ENCODE measurements around the gene TAS1R3.
"Not testable (repeated sequence)": the region's sequence is repeated elsewhere in the genome, so short reads cannot be mapped to it uniquely, and the experiment has no call there.

TAS1R3 gene

DNA sequence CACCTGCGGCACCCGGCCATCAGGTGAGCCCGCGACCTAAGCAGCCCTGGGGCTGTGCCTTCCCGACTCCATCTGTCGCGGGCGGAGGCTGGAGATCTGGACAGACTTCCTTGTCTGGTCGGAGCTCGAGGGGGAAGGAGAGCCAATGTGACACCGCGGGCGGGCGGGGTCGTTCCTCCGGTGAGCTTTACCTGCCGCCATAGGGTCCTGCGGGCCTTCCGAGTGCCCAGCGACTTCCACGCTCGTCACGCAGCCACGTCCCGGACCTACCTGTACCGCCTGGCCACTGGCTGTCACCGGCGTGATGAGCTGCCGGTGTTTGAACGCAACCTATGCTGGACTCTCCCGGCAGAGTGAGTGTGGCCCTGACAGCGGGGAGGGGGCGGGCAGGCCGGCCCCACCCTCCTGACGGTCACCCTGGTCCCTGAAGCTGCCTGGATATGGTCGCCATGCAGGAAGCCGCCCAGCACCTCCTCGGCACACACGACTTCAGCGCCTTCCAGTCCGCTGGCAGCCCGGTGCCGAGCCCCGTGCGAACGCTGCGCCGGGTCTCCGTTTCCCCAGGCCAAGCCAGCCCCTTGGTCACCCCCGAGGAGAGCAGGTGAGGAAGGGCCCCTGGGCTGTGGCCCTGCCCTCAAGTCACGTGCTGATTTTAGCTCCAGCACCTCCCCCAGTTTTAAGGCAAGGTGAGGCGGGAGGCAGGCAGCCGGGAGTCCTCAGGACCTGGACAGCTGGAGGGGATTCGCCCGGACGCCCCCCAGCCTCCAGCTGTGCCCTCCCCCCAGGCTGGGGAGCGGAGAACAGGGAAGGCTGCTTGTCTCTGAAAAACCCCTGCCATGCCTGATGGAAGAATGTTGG is 21.6 kb upstream of the TAS1R3 start:
- peak; percentile 22 for DNase-seq

DNA sequence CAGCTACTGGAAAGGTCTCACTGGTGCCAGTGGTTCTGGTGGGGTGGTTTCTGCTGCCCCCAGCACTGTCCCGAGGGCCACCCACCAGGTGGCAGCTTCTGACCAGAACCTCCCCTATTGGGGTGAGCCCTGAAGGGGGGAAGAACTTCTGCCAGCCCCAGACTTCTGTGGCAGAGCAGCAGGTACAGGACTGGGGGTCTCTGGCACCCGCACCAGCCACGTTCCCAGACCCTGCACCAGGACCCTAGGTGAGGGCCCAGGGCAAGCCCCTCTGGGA is 21.0 kb upstream of the TAS1R3 start:
- no peak for DNase-seq

GRCh38 chr1:1310476-1311053 is 20.5 kb upstream of the TAS1R3 start:
- no peak for DNase-seq

- no peak for DNase-seq
These were observed 19.7 kb upstream of the TAS1R3 start for GRCh38 chr1:1311107-1312104.

DNA sequence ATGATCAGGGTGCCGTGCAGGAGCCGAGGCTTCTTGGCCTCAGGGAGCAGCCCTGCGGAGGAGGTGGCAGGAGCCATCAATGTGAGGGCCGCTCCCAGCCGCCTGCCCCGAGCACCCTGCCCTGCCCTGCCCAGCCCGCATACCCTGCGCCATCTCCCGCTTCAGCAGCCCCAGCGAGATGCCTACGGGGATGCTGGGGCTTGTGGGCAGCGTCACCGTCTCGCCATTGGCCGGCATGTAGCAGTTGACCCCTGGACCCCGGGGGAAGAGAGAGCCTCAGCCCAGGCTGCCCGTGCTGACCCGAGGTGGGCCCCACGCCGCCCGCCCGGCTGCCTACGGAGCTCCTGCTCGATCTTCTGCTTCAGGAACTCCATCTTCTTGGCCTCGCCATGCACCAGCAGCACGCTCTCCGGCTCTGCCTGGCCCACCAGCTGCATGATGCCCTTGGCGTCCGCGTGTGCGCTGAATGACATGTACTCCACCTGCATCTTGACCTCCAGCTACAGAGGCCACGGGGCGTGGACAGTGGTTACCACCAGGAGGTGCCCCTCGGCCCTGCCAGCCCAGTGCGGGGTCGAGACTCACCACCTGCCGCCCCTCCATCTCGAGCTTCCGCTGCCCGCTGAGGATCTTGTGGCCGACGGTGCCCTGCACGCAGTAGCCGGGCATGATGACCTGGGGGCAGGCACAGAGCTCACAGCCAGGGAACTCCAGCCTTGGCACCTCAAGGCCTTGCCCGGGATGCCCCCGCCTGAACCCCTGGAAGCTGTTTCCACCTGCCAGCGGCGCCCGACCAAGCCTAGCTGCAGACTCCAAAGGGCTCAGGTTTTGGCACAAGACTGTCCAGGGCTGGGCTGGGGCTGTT is 18.4 kb upstream of the TAS1R3 start:
- DNase-seq = no peak

DNA sequence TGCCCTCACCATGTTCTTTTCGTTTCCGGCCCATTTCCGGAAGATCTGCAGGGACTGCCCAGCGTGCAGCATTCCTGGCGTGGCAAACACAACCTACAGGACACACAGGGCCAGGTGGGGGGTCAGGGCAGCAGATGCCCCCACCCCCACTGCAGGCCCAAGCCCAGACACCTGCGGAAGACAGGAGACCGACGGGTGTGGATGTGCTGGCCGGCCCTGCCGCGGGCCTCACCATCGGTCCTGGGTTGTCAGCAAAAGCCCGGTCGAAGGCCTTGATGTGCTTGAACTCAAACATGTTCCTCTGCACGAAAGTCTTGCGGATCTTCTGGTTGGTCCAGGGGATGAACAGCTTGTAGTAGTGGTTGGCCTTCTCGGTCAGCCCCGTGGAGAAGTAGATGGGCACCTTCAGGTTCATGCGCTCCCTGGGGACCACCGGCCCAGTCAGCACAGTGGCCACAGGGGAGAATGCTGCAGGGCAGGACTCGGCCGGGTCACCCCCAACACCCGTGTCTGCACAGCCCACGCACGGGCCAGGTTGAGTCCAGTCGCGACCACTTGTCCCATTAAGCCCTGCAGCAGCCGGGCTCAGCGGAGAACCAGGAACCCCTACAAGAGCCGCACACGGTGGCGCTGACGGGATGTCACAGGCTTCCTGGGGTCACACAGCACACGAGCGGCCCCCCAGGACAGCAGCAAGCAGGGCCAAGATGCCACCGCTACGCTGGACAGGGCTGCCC is 17.4 kb upstream of the TAS1R3 start:
- no peak for DNase-seq

DNA sequence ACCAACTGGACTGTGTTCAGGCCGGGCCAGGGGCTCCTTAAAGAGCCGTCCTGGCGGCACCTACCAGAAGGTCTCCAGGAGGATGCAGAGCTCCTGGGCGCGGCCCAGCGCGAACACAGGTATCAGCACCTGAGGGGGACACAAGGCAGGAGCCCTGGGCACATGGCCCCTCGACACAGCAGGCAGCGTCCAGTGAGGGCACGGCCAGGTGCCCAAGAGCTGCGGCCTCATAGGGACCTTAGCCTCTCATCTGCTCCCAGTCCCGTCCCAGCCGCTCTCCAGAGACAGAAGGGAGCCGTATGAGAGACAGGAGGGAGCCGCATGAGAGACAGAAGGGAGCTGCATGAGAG is 16.9 kb upstream of the TAS1R3 start:
- DNase-seq = no peak

- DNase-seq = no peak
These were observed 16.3 kb upstream of the TAS1R3 start for GRCh38 chr1:1314678-1315335.

- no peak for DNase-seq
These were observed 15.6 kb upstream of the TAS1R3 start for GRCh38 chr1:1315435-1315954.

- not testable (repeated sequence) for DNase-seq
These were observed 14.9 kb upstream of the TAS1R3 start for GRCh38 chr1:1316199-1316598.

- DNase-seq = peak; percentile 53
These were observed 13.7 kb upstream of the TAS1R3 start for GRCh38 chr1:1317420-1317819.

GRCh38 chr1:1318131-1318652 is 12.9 kb upstream of the TAS1R3 start:
- DNase-seq = peak; percentile 94

GRCh38 chr1:1318777-1319645 is 12.1 kb upstream of the TAS1R3 start:
- no peak for DNase-seq

DNA sequence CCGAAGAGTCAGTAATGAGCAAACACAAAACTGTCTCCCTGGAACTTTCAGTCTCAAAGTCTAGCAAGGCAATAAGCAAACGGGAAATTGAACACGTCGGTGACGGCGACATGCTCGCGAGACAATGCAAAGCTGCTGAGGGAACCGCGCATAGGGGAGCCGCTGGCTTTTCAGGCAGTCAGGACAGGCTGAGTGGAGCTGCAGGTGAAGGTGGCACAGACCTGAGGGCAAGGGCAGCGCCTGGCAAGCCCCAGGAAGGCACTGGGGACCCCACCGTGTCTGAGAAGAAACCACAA is 11.5 kb upstream of the TAS1R3 start:
- DNase-seq = no peak

DNA sequence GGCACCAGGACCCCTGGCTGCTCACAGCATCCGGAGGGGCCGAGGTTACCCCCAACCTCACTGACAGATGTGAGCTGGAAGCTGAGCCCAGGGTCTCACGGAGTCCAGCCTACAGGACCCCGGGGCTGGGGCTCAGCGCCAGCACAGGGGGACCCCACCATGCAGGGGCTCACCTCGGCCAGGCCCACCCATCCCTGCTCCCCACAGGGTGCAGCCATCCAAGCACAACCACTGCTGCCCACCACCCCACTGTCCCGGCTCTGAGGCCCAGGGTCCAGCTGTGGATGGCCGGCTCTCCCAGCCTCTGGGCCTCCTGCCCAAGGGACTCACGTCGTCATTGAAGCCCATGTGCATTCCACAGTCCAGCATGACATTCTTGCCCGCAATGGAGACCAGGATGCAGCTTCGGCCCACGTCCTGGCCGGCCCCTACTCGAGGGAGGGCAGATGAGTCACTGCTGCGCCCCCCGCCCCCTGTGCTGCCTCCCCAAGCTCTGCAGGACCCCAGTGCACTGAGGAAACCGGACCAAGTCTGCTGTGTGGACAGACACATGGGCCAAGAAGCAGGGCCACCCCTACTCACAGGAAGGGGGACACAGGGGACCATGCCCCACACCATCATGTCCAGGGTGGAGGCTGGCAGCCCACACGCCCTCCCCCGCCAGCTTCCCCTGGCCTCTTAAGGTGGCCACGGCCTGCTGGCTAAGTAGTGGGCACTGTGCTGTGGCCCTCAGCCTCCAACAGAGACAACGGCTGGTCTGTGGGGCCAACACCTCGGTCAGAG is 10.2 kb upstream of the TAS1R3 start:
- no peak for DNase-seq

GRCh38 chr1:1321477-1321876 is 9.6 kb upstream of the TAS1R3 start:
- no peak for DNase-seq

DNA sequence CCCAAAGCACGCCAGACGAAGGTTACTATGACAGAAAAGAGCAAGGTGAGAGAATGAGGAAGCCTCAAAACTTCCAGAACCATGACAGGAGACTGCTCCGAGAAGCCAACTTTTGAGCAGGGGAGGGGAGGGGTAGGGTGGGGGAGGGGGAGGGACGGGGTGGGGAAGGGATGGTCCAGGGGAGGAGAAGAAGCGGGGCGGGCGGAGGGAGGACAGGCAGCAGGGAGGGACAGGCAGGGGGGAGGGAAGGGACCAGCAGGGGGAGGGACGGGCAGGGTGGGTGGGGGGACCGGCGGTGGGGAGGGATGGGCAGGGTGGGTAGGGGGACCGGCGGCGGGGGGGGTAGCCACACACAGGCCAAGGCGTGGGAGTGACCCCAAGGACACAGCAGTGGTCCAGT is 8.7 kb upstream of the TAS1R3 start:
- no peak for DNase-seq

DNA sequence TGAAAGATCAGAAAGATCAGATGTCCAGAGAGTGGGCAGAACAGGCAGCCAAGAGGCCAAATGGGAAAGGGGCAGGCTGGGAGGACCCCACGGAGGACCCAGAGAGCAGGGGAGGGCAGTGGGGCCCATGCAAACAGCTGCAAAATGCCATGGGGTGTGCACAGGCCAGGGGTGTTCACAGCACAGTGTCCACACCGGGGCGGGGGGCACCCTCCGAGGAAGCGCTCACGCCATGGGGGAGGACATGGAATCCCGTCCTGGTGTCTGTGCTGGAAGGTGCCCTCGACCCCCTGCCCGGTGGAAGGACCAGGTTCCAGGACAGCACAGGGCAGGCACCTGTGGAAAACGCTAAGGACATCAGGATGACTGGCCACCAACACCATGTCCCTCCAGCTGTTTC is 8.1 kb upstream of the TAS1R3 start:
- DNase-seq = no peak

- no peak for DNase-seq
These were observed 7.0 kb upstream of the TAS1R3 start for GRCh38 chr1:1324084-1324523.
